Activated CD4-positive, alpha-beta T cell treated with anti-CD3 and anti-CD28 coated beads for 24 hours (primary cell): ENCODE results near the gene ORC6.

Source experiments
- DNase-seq, 2 donors: peaks; one replicate each; pipeline ENCODE4 v3.0.0-alpha.2; 2020; ENCODE audit warnings: low read depth in 2 of 2

The ORC6 gene

DNA sequence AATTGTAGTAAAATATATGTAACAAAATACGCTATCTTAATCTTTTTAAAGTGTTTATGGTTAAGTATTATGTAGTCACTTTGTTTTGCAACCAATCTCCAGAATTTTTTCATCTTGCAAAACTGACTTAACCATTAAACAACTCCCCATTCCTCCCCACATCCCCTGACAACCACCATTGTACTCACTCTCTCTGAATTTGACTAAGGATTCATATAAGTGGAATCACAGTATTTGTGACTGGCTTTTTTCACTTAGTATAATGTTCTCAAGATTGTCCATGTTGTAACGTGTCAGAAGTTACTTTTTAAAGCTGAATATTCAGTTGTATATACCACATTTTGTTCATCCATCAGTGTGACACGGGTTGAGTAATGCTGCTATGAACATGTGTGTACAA is 10.6 kb downstream of the ORC6 start:
- no peak for DNase-seq

DNA sequence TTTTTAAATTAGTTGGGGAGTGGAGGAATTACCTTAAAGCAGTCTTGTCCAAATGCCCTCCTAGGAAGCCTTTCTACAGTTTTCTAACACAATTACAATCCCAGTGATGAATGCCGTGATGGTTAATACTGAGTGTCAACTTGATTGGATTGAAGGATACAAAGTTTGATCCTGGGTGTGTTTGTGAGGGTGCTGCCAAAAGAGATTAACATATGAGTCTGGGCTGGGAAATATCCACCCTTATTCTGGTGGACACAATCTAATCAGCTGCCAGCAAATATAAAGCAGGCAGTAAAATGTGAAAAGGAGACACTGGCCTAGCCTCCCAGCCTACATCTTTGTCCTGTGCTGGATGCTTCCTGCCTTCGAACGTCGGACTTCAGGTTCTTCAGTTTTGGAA is 12.2 kb downstream of the ORC6 start:
- no peak for DNase-seq

DNA sequence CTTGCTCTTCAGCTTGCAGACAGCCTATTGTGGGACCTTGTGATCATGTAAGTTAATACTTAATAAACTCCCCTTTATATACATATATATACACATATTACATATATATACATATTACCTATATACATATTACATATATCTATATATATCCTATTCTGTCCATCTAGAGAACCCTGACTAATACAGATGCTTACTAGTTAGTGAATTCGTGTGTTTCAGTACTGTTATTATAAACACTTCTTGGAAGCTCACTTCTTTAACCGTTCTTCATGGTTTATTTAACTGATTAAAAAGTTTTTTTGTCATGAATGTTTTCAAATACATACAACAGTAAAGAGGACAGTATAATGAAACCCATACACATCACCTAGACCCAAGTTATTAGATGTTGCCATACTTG is 12.6 kb downstream of the ORC6 start:
- DNase-seq = no peak

GRCh38 chr16:46706642-46707041 is 17.2 kb downstream of the ORC6 start:
- DNase-seq = no peak

DNA sequence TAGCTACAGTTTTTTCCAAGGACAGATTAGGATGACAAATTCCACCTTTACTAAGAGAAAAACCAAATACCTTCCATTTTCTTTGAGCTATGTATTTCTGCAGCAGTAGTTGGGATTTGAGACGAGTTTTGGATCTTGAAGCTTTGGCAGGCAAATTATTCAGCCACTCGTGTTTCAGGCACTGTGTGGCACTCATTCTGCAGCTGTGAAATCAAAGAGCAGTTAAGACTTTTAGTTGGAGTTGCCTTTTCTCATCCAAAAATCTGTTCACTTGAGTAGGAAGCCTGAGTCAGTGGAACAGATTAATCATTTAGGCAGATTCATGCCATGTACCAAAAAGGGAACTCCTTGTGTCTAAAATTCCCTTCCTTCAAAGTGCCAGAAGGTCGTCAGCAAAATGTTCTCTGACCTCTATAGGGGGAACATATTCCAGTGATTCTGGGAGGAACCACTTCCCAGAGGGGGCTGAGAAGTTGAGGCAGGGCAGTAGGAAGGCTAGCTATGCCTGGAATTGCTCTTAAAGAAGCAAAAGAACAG is 20.1 kb downstream of the ORC6 start:
- no peak for DNase-seq

GRCh38 chr16:46711106-46712058 is 21.9 kb downstream of the ORC6 start:
- no peak for DNase-seq

DNA sequence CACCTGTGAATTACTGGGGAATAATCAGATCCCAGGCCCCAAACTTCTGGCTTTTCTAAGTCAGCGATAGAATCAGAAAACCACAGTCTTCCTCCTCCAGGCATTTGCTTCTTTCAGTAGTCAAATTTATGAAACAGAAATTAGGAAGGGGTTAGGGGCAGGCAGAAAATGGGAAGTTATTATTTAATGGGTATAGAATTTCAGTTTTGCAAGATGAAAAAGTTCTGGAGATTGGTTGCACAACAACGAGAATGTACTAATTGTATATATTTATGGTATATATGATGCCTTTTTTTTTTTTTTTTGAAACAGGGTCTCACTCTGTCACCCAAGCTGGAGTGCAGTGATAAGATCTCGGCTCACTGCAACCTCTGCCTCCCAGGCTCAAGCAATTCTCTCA is 23.5 kb downstream of the ORC6 start:
- DNase-seq = no peak

GRCh38 chr16:46713634-46714033 is 24.2 kb downstream of the ORC6 start:
- DNase-seq = no peak

DNA sequence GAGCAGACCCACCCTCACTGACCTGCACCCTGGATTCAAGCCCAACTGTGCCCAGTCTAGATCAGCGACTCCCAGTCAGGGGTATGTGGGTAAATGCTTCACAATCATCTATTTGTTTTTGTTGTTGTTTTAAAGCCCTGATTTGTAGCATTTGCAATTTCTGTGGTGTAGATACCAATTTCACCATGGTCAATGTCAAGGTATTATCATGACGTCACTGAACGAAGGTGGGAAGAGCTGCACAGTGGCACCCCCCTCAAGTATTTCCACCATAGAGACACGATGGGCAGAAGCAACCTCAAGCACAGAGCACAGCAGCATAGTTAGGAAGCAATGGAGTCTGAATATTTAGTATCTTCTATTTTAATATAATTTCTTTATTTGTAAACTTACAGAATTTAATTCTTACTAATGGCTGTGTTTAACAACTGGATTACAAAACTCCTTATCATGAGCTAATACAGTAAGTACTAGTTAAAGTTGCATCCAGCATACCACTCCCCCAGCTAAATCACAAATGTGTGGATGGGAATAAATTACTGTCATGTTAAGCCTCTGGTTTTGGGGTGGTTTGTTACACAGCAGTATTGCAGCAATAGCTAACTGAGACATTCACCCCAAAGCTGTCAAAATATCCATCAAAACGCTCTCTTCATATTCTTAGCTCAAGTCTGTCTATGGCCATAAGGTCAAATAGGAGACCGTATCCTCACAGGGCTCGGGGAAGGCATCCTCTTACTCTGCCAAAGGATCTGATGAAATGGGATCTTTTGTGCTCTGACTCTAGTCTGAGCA is 25.5 kb downstream of the ORC6 start:
- DNase-seq = no peak

DNA sequence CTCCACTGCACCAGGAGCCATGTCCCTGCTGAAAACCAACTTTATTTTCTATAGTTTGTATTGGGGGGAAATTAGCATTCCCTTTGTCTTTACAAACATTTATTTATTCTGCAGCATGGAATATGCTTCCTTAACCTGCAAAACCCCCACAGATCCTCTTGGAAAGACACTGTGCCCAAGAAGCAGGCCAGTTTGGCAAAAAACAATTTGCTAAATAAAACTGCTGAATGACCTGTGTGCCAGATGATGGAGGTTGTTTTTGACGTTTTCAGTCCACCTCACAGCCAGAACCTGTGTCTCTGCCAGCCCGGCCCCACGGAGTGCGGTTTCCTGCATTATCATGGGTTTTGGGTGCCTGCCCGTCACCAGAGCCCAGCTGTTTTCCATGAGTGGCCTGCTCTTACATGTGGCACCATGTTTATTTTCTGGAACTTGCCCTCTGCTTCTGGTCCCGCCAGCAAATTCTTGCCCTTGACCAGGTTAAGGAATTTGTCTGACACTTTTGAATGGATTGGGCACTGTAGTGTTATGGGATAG is 26.4 kb downstream of the ORC6 start:
- no peak for DNase-seq

DNA sequence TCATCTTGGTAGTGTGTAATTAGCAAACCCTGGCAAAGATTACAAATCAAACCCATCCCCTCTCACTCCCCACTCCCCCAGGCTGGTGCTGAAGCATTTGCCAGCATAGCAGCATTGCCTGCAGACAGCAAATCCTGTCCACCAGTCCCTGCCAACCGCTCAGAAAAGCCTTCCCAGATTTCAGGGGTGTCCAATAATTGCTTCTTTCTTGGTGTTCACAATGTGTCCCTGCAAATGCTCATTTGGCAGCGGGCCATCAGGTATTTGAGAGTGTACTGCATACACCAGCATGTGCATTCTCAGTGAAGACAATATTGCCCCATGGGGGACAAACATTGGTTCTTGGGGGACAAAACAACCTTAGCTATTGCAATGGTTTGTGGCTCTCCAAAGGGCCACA is 28.2 kb downstream of the ORC6 start:
- DNase-seq = no peak

DNA sequence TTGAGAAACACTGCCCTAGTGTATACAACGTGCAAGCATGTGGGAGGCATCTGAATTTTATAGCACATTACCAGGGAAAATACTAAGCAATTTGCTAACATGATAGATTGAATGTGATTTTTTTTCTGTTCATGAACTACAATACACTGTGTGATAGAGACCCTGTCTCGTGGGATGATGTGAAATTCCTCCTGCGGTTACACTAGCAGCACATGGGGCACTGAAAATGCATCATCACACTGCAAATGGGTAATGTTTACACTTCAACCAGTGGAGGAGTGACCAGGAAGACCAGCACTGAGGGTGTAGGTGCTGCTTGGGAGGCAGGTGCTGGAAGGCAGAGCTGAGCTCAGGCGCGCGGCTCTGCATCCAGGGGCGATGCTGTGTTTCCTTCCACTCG is 28.8 kb downstream of the ORC6 start:
- no peak for DNase-seq

DNA sequence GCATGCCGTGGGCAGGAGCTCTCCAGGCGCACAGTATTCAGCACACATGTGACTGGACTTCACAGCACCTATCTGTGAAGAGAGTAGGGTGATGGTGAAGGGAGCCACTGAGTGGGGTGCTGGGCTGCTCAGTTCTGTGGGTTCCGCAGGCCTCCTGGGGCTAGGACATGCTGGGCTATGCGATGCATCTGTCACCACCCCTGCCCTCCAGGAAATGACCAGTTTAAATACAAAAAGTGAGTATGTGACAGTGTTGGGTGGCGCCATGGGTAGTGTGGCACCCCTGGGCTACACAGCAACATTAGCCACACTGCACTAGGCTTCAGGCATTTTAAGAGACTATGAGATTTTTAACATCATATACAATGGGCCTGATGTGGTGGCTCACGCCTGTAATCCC is 30.1 kb downstream of the ORC6 start:
- no peak for DNase-seq

DNA sequence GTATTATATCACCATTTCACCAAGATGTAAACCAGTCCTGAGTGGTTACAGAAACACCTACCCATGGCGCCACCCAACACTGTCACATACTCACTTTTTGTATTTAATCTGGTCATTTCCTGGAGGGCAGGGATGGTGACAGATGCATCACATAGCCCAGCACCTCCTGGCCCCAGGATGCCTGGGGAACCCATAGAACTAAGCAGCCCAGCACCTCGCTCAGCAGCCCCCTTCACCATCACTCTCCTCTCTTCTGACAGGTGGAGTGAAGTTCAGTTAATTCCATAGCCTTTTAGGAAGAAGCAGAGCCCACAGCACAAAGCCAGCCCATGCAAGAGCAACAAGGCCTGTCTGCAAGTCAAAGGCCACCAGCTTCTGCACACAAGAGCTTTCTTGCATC is 31.2 kb downstream of the ORC6 start:
- no peak for DNase-seq

- no peak for DNase-seq
Observed at GRCh38 chr16:46721885-46722284, 32.4 kb downstream of the ORC6 start.

- DNase-seq = no peak
Observed at GRCh38 chr16:46727184-46727583, 37.7 kb downstream of the ORC6 start.

- DNase-seq = no peak
Observed at GRCh38 chr16:46727630-46728029, 38.2 kb downstream of the ORC6 start.

- no peak for DNase-seq
Observed at GRCh38 chr16:46728806-46729205, 39.3 kb downstream of the ORC6 start.

DNA sequence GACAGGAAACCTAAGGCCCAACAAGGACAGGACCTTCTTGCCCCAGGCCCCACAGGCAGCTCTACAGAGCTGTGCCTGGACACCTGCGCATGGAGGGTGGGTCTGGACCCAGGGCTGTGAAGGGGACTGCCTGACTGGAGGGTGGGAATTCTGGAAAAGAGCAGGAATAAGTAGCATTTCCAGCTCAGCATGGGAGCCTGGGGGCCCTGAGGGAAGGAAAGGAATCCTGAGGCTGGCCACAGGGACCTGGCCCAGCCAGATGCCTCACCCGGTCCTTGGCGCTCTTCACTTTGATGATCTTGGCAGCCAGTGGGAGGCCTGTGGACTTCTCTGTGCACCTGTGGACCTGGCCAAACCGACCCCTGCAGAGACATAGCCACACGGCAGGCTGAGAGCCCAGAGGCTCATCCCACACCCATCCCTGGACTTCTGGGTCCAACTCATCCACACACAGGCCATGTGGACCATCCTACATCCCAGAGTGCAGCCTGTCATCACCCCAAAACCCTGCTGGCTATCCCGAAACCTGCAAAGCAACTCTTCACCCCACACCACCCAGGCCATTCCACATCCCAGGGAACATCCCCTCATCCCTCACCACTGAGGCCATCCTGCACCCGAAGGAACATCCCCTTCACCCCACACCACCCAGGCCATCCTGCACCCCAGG is 40.0 kb downstream of the ORC6 start:
- no peak for DNase-seq

DNA sequence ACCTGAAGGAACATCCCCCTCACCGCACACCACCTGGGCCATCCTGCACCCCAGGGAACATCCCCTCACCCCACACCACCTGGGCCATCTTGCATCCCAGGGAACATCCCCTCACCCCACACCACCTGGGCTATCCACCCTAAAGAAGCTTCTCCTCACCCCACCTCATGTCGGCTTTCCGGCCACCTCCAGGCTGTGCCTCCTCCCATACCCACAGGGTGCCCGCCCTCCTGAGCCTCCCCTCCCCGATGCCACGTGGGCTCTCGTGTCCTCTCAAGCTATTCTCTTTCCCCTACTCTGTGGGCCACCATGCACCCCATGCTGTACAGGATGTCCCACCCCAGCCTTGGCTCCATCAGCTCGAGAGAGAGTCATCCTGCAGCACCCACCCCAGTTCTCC is 40.7 kb downstream of the ORC6 start:
- DNase-seq = no peak

GRCh38 chr16:46730801-46731690 is 41.6 kb downstream of the ORC6 start:
- no peak for DNase-seq
